Parathyroid adenoma (tissue), 2 donors: Measurements from ENCODE around the gene PSMA2.

Experiments used
- H2AFZ ChIP-seq: fragments of 300-600 bp; sonication (generic); one replicate; pipeline ENCODE4 v1.7.0; 2017; ENCODE audit warnings: antibody characterized with exemption, mild to moderate bottlenecking
- H3K27ac ChIP-seq: fragments of 300-600 bp; sonication (generic); one replicate; pipeline ENCODE4 v1.7.0; 2017
- H3K27me3 ChIP-seq: fragments of 300-600 bp; sonication (generic); one replicate; pipeline ENCODE4 v1.7.0; 2017; ENCODE audit warnings: low read length; ENCODE audit not compliant: control insufficient read depth, insufficient read depth
- H3K36me3 ChIP-seq: fragments of 300-600 bp; sonication (generic); one replicate; pipeline ENCODE4 v1.7.0; 2017; ENCODE audit warnings: low read length; ENCODE audit not compliant: control insufficient read depth, insufficient read depth
- H3K4me1 ChIP-seq: fragments of 300-600 bp; sonication (generic); one replicate; pipeline ENCODE4 v1.7.0; 2017; ENCODE audit warnings: control low read depth
- H3K4me2 ChIP-seq: fragments of 300-600 bp; sonication (generic); one replicate; pipeline ENCODE4 v1.7.0; 2017; ENCODE audit warnings: low read length
- H3K4me3 ChIP-seq: fragments of 300-600 bp; sonication (generic); one replicate; pipeline ENCODE4 v1.7.0; 2017; ENCODE audit warnings: low read depth, low read length
- H3K79me2 ChIP-seq: fragments of 300-600 bp; sonication (generic); one replicate; pipeline ENCODE4 v1.7.0; 2017; ENCODE audit warnings: control low read depth
- H3K9ac ChIP-seq: fragments of 300-600 bp; sonication (generic); one replicate; pipeline ENCODE4 v1.7.0; 2017; ENCODE audit warnings: mild to moderate bottlenecking
- H3K9me3 ChIP-seq: fragments of 300-600 bp; sonication (generic); one replicate; pipeline ENCODE4 v1.7.0; 2017; ENCODE audit warnings: low read length; ENCODE audit not compliant: control insufficient read depth
- CTCF ChIP-seq: fragments of 300-600 bp; sonication (generic); IDR thresholded peaks from one replicate; pipeline ENCODE4 v1.7.0; 2017; ENCODE audit warnings: antibody characterized with exemption, mild to moderate bottlenecking
- donor health status: primary hyperparathyroidism.

PSMA2 gene

GRCh38 chr7:42978496-42978895 is 46.5 kb upstream of the PSMA2 start:
- Histone ChIP-seq H3K9ac (no peak overlapping the region), H3K27ac (no peak overlapping the region), H3K9me3 (no peaks in the 10 kb centered on the region), H3K4me3 (no peak overlapping the region), H3K27me3 (no peaks in the 10 kb centered on the region), H3K79me2 (no peaks in the 10 kb centered on the region), H3K4me1 (no peaks in the 10 kb centered on the region), H3K4me2 (no peak overlapping the region), H3K36me3 (no peaks in the 10 kb centered on the region), H2AFZ (no peak overlapping the region)
- TF ChIP-seq CTCF = no peak

- Histone ChIP-seq H3K36me3 (no peaks in the 10 kb centered on the region), H3K9ac (no peak overlapping the region), H3K9me3 (no peaks in the 10 kb centered on the region), H3K4me1 (no peaks in the 10 kb centered on the region), H2AFZ (no peak overlapping the region), H3K4me3 (no peak overlapping the region), H3K27ac (no peak overlapping the region), H3K79me2 (no peaks in the 10 kb centered on the region), H3K4me2 (no peak overlapping the region), H3K27me3 (no peaks in the 10 kb centered on the region)
- TF ChIP-seq CTCF = no peak
Measured at GRCh38 chr7:42976371-42976770, 44.4 kb upstream of the PSMA2 start.

GRCh38 chr7:42972699-42973500 is 40.9 kb upstream of the PSMA2 start:
- no peak overlapping the region for H2AFZ ChIP-seq
- no peaks in the 10 kb centered on the region for H3K36me3 ChIP-seq
- no peak overlapping the region for H3K9ac ChIP-seq
- no peak overlapping the region for H3K4me3 ChIP-seq
- TF ChIP-seq CTCF = no peak
- no peaks in the 10 kb centered on the region for H3K4me1 ChIP-seq
- no peak overlapping the region for H3K4me2 ChIP-seq
- H3K27me3 ChIP-seq = no peaks in the 10 kb centered on the region
- no peak overlapping the region for H3K27ac ChIP-seq
- no peaks in the 10 kb centered on the region for H3K9me3 ChIP-seq
- no peaks in the 10 kb centered on the region for H3K79me2 ChIP-seq

GRCh38 chr7:42967391-42967790 is 35.4 kb upstream of the PSMA2 start:
- no peak overlapping the region for H3K4me2 ChIP-seq
- H3K4me3 ChIP-seq = no peak overlapping the region
- H3K4me1 ChIP-seq = no peaks in the 10 kb centered on the region
- no peak overlapping the region for H3K27ac ChIP-seq
- no peaks in the 10 kb centered on the region for H3K36me3 ChIP-seq
- no peaks in the 10 kb centered on the region for H3K9me3 ChIP-seq
- no peaks in the 10 kb centered on the region for H3K79me2 ChIP-seq
- no peak for TF ChIP-seq CTCF
- no peak overlapping the region for H3K9ac ChIP-seq
- H3K27me3 ChIP-seq = no peaks in the 10 kb centered on the region
- no peak overlapping the region for H2AFZ ChIP-seq
